HG03159 (cell line): Measurements from ENCODE around the gene CCDC146.
A peak's percentile ranks its signal among the peaks of the same experiment; 100 is the strongest.
"Not testable (repeated sequence)": the region's sequence is repeated elsewhere in the genome, so short reads cannot be mapped to it uniquely, and the experiment has no call there.

ENCODE experiments used
- ATAC-seq: cut with Tn5 transposase; IDR thresholded peaks from one replicate; pipeline ENCODE4 v1.9.1; 2021; ENCODE audit warnings: mild to moderate bottlenecking, moderate library complexity; ENCODE audit not compliant: unreplicated experiment

The CCDC146 gene

GRCh38 chr7:77244222-77244934 lies 122.0 kb downstream of the CCDC146 start:
- ATAC-seq = no peak

DNA sequence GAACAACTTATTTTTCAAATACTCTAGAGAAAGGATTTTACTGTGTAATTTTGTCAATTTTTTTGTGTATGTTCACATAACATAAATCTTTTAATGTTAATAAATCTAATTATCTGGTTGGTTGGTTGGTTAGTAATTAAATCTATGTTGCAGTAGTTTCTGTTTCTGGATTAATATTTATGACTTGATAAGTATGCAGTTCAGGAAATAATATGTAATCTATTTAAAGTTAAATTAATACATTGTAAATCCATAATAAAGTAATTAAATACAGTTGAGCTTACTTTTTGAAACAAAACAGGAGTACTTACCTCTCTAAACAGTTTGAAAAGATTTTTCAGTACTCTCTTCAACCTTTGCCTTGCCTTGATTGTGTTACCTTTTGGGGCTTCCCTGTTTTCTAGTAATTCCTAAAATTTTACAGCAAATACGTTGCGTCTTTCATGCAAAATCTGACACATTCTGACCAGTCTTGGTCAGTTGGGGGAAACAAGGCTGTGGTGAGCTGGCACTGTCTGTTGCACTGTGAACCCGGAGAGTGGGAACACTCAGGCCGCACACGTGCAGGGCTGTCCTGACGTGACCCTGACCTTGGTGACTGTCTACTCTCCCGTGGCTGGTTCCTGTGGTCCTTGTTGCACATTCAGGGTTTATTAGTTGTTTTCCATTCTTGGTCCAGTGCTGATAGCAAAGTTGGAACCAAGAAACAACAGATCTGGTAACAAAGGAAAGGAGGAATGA lies 122.8 kb downstream of the CCDC146 start:
- no peak for ATAC-seq

GRCh38 chr7:77246026-77246640 lies 123.7 kb downstream of the CCDC146 start:
- ATAC-seq = no peak

DNA sequence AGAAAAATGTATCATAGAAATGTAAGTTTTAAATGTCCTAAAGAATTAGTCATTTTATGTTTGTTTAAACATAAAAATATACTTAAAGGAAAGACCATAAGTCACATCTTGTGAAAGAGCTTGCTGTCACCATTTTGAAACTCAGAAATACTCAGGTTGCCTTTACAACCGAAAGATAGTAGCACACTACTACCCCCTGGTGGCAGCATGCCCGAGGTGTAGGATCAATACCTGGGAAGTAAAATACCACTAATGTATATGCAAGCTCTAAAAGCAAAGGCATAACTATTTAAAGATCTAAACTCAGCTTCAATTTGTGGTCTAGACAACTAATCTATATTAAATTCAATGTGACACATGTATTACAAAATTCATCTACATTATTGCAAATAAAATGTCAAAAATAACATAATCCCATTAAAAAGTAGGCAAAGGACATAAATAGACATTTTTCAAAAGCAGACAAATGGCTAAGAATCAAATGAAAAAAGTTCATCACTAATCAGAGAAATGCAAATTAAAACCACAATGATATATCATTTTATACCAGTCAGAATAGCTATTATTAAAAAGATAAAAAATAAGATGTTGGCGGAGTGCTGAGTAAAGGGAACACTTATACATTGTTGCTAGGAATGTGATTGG lies 124.9 kb downstream of the CCDC146 start:
- ATAC-seq = peak; percentile 87

GRCh38 chr7:77248154-77248553 lies 125.7 kb downstream of the CCDC146 start:
- ATAC-seq = no peak

GRCh38 chr7:77252506-77252905 lies 130.1 kb downstream of the CCDC146 start:
- no peak for ATAC-seq

DNA sequence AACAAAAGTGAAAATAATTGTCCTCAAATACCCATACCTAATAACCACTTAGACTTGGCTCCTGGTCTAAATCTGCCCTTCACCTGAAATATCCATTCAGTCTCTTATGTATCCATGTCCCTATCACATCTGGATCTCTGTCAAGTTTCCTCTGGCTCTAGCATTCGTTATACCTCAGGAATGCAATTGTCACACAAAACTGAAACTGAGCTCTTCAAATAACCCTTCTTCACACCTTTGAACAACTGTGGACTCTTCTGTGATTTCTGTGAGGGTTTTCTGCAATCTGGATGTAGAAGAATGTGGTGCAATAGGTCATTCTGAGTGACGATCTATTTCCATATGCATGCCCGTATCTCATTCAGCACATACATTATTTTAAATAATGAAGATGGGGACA lies 130.7 kb downstream of the CCDC146 start:
- ATAC-seq = no peak

DNA sequence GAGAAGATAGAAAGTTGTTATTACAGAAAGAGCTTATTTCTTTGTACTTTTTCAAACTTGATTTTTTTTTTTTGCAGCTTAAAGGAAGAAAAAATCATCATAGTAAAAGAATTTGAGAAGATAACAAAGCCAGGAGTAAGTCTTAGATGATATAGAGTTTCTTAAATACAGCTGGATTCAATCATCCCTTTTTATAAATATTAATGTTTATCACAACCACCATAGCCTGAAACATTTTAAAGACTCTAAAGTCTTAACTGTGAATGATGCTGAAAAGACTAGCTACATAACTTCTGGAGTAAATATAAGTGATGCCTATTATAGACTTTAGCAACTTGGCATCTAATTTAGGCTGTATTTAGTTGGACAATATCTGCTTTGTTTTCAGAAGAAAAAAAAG lies 132.0 kb downstream of the CCDC146 start:
- no peak for ATAC-seq

DNA sequence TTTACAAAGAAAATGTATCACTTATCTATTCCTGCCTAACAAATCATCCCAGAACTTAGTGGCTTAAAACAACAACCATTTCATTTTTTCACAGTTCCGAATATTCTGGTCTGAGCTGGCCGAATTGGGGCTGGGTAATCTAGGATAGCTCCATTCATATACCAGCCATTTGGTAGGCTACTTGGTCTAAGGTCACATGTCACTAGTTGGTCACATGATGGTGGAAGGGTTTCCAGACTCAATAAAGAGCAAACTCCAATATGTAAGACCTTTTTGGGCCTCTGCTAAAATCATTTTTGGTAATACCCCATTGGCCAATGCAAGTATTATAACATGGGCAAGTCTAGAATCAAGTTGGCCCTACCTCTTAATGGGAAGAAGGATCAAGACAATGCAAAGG lies 132.5 kb downstream of the CCDC146 start:
- ATAC-seq = no peak

DNA sequence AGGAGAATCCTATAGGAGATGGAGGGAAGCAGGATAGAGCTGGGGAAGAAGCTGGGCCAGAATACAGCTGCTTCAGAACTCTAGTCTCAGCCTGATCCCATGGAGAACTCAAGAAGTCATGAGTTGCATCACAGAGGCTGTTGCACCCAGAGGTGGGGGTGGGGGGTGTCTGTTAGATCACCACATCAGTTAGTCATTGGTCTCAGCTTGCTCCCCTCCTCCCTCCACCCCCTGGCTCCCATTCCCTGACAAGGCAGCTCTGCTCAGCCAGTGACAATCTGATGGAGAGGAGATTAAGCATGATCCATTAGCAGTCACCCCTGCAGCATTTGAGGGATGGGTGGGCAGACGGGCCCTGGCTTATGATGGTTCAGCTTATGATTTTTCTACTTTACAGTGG lies 135.6 kb downstream of the CCDC146 start:
- no peak for ATAC-seq

DNA sequence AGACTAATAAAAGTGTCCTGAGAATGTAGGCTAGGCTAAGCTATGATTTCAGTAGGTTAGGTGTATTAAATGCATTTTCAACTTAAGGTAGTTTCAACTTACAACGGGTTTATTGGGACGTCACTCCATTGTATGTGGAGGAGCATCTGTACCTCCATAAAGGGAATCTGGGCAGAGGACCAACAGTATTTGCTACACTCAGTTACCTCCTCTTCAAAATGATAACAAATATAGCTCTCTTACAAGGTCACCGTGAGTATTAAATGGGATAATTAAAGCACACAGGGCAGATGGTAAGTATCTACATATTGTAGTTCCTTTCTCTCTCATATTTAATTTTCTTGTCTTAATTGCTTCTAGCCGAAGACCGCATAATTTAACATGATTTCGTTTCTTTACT lies 136.2 kb downstream of the CCDC146 start:
- no peak for ATAC-seq

DNA sequence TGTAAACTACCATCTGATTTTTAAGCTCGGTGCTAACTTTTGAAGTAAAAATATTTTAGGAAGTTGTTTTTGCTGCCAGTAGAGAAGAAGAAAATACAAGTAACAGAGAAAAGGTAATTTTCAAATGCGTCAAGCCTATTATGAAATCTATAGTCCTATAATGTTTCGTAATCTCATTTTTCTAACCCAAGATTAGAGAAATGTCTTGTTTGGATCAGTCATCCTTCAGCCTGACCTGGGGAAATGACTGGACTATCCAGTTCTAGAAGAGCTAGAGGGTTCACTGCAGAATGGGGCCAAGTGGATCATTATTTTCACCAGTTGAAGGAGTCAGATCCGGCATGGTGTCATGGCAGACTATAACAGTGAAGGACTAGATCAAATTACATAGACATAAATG lies 139.9 kb downstream of the CCDC146 start:
- no peak for ATAC-seq

- ATAC-seq = no peak
Measured at GRCh38 chr7:77265666-77266065, 143.3 kb downstream of the CCDC146 start.

- ATAC-seq = peak; percentile 91
Measured at GRCh38 chr7:77266291-77266794, 143.9 kb downstream of the CCDC146 start.

- ATAC-seq = peak; percentile 64
Measured at GRCh38 chr7:77269360-77270093, 147.1 kb downstream of the CCDC146 start.

- ATAC-seq = no peak
Measured at GRCh38 chr7:77270094-77270480, 147.7 kb downstream of the CCDC146 start.

DNA sequence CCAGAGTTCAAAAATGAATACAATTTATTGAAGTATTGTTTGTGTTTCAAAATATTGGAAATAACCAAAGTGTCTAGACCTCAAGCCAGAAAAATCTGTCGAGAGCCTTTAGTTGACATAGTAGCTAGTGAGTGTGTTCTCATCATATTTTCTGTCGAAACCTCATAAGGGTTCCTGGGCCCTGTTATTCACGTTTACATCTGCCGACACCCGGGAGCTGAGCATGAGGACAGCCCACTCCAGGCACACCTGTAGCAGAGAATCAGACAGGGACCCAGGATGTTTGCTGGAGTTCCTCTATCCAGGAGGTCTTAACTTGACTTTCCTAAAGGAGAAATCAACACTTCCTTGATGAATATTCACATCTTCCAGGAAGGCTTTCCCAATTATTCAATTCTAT lies 149.4 kb downstream of the CCDC146 start:
- ATAC-seq = no peak

DNA sequence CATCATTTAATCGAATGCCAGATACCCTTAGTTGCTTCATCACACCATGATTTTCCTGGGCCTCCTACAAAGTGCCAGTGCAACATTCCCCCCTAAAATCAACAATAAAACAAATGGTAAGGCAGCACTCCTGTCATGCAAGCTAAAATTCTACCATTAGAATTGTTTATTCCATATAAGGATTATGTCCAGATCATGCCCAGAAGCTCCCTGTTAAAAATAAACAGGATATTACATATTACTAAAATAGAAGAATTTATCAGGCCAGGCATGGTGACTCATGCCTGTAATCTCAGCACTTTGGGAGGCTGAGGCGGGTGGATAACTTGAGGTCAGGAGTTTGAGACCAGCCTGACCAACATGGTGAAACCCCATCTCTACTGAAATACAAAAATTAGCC lies 153.2 kb downstream of the CCDC146 start:
- ATAC-seq = not testable (repeated sequence)

DNA sequence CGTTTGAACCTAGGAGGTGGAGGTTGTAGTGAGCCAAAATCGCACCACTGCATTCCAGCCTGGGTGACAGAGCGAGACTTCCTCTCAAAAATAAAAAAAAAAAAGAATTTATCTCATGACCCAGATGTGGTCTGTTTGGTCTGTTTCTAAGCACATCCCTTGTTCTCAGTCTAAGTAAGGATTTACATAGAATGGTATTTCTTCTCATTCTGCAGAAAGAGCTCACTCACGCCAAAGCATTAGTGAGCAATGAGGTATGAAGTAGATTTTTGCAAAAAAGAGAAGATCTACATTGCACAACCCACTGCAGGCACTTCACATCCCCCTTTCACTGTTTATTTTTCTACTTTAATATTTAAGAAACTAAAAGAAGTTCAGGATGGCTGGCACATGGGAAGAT lies 153.7 kb downstream of the CCDC146 start:
- ATAC-seq = no peak

DNA sequence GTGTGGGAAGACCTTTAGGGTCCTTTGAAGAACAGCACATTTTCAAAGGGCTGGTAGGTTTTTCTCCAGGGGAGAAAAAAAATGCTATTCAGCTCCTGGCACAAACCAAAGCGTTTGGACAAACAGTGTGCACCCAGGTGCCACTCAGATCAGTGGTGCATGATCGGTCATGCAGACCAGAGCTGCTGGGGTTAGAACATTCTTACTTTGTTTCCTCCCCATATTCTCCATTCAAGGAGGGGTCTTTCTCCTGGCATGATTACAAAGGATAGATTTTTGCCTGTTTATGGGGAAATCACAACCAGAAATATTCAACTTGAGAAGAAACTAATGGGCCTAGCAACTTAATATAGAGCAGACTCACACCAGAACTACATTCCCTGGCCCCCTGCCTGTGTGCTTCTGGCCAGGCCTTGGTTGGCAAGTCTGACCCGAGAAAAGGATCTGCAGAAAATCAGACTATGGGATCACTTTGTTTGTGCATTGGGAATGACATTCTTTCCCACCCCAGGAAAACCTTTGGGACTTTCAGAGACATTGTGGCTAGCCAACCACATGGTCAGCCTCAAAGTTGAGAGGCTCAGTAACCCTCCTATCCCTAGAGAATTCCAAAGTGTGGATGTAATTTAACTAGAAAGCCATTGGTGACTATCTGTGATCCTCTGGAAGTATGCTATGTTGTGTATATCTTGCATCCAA lies 159.5 kb downstream of the CCDC146 start:
- ATAC-seq = no peak
